Activated CD4-positive, alpha-beta memory T cell treated with anti-CD3 and anti-CD28 coated beads, Interleukin-2, amount 10 ng/mL, durations not matched to agents 7 days and 5 days (primary cell): Measurements from ENCODE around the gene FMNL3. TPM values are rescaled to one million over a fixed set of nuclear protein-coding genes. Genes with fewer than 3 reads are reported as not detected.
A peak's percentile ranks its signal among the peaks of the same experiment; 100 is the strongest.
"Not testable (repeated sequence)": the region's sequence is repeated elsewhere in the genome, so short reads cannot be mapped to it uniquely, and the experiment has no call there.

ENCODE experiments used
- CTCF ChIA-PET: fragments of 350-600 bp; sonication (Branson Sonifier 250); formaldehyde crosslinking; loops from one replicate; lab custom pipeline; 2021; ENCODE audit warnings: antibody characterized with exemption, inconsistent platforms; lab: Charles Lee
- POLR2A ChIA-PET: fragments of 350-600 bp; sonication (Branson Sonifier 250); formaldehyde crosslinking; loops from one replicate; lab custom pipeline; 2021; ENCODE audit warnings: antibody characterized with exemption; lab: Charles Lee
- DNase-seq: peaks from one replicate; pipeline ENCODE4 v3.0.0-alpha.2; 2020
- H3K27ac Mint-ChIP-seq: one replicate; pipeline ENCODE4 v1.8.0; 2021; ENCODE audit warnings: mild to moderate bottlenecking, mixed read lengths
- H3K27me3 Mint-ChIP-seq: one replicate; pipeline ENCODE4 v1.8.0; 2021; ENCODE audit warnings: mixed read lengths
- H3K36me3 Mint-ChIP-seq: one replicate; pipeline ENCODE4 v1.8.0; 2021; ENCODE audit warnings: low read depth, mixed read lengths
- H3K4me1 Mint-ChIP-seq: one replicate; pipeline ENCODE4 v1.8.0; 2021; ENCODE audit warnings: mixed read lengths
- H3K4me3 Mint-ChIP-seq: one replicate; pipeline ENCODE4 v1.8.0; 2021; ENCODE audit warnings: mild to moderate bottlenecking, mixed read lengths
- H3K9me3 Mint-ChIP-seq: one replicate; pipeline ENCODE4 v1.8.0; 2021; ENCODE audit warnings: mixed read lengths
- total RNA-seq, 2 experiments: library from RNA; stranded (reverse); gene quantifications; one replicate each; pipeline ENCODE4 v1.2.3, GENCODE V29; 2021

FMNL3 gene
- 10 to 100 TPM; 34.7 to 34.9 TPM for total RNA-seq

- H3K27me3 Mint-ChIP-seq, result peaks cover 26% of the 10 kb centered on the region
- CTCF ChIA-PET, result interaction anchor here (0.7 to 13.4 kb wide), 12 partner anchors 10 to 136 kb away, joined by 3 to 372 read pairs (median 4); partner anchors contain the start of genes BCDIN3D and TMBIM6
- POLR2A ChIA-PET, result interaction anchor here (0.8 to 6.9 kb wide), 10 partner anchors 23 to 70 kb away, joined by 3 to 72 read pairs (median 13); partner anchors contain the start of gene TMBIM6
- H3K27ac Mint-ChIP-seq, result peak within 1 kb of the TSS; percentile 65
- peaks cover 41% of the 10 kb centered on the region for H3K4me1 Mint-ChIP-seq
- peak; percentile 98 for DNase-seq
- peak within 1 kb of the TSS; percentile 88 for H3K4me3 Mint-ChIP-seq
- H3K9me3 Mint-ChIP-seq, result no peaks in the 10 kb centered on the region
- peaks cover 7% of the 10 kb centered on the region for H3K36me3 Mint-ChIP-seq
Observed at GRCh38 chr12:49707128-49707811, at the start of gene FMNL3. Gene FMNL3, minus strand, starts transcription at chr12:49707405. Its CDS starts 225 bp downstream, at chr12:49707180.

GRCh38 chr12:49750996-49751393 is 43.8 kb upstream of the FMNL3 start:
- H3K36me3 Mint-ChIP-seq, result peaks cover 73% of the 10 kb centered on the region
- no peak for DNase-seq
- peak overlapping the region; percentile 85 for H3K27ac Mint-ChIP-seq
- H3K9me3 Mint-ChIP-seq, result no peaks in the 10 kb centered on the region
- CTCF ChIA-PET, result interaction anchor here (0.6 to 3.8 kb wide), 4 partner anchors 10 to 27 kb away, joined by 3 to 36 read pairs (median 15); partner anchors contain the start of gene TMBIM6
- H3K27me3 Mint-ChIP-seq, result no peaks in the 10 kb centered on the region
- H3K4me1 Mint-ChIP-seq, result peaks cover 81% of the 10 kb centered on the region
- POLR2A ChIA-PET, result interaction anchor here (2.2 to 5.7 kb wide), 3 partner anchors 10 to 11 kb away, joined by 25 to 54 read pairs (median 29); partner anchors contain the start of gene TMBIM6
- peak overlapping the region; percentile 48 for H3K4me3 Mint-ChIP-seq

- Mint-ChIP-seq H3K4me3 (peak overlapping the region; percentile 48), H3K36me3 (peaks cover 69% of the 10 kb centered on the region), H3K27ac (peak overlapping the region; percentile 85), H3K27me3 (no peaks in the 10 kb centered on the region), H3K4me1 (peaks cover 81% of the 10 kb centered on the region), H3K9me3 (no peaks in the 10 kb centered on the region)
- POLR2A ChIA-PET, result interaction anchor here (1.4 to 5.7 kb wide), 3 partner anchors 9 to 87 kb away, joined by 4 to 54 read pairs (median 29); partner anchors contain the start of gene TMBIM6
- CTCF ChIA-PET, result interaction anchor here (1.3 to 3.8 kb wide), 3 partner anchors 9 to 28 kb away, joined by 5 to 36 read pairs (median 25); partner anchors contain the start of gene TMBIM6
- peak; percentile 66 for DNase-seq
Observed at GRCh38 chr12:49750027-49750995, 43.1 kb upstream of the FMNL3 start.

GRCh38 chr12:49748800-49749199 is 41.6 kb upstream of the FMNL3 start:
- Mint-ChIP-seq H3K36me3 (peaks cover 68% of the 10 kb centered on the region), H3K4me1 (peaks cover 88% of the 10 kb centered on the region), H3K27me3 (no peaks in the 10 kb centered on the region), H3K9me3 (no peaks in the 10 kb centered on the region), H3K27ac (peak overlapping the region; percentile 85), H3K4me3 (peak overlapping the region; percentile 48)
- CTCF ChIA-PET, result interaction anchor here (0.6 to 3.8 kb wide), 7 partner anchors 8 to 407 kb away, joined by 3 to 36 read pairs (median 4); partner anchors contain the start of gene TMBIM6
- no peak for DNase-seq
- POLR2A ChIA-PET, result interaction anchor here (0.8 to 5.7 kb wide), 11 partner anchors 7 to 618 kb away, joined by 3 to 54 read pairs (median 3); partner anchors contain the start of genes TMBIM6 and TUBA1B

- Mint-ChIP-seq H3K9me3 (no peaks in the 10 kb centered on the region), H3K27ac (peak overlapping the region; percentile 85), H3K27me3 (no peaks in the 10 kb centered on the region), H3K36me3 (peaks cover 68% of the 10 kb centered on the region), H3K4me1 (peaks cover 88% of the 10 kb centered on the region), H3K4me3 (peak overlapping the region; percentile 35)
- no peak for DNase-seq
- CTCF ChIA-PET, result interaction anchor here (1.0 to 3.8 kb wide), 4 partner anchors 15 to 406 kb away, joined by 4 to 36 read pairs (median 5); no protein-coding TSS in a partner anchor
- POLR2A ChIA-PET, result interaction anchor here (0.8 to 5.7 kb wide), 10 partner anchors 10 to 617 kb away, joined by 3 to 54 read pairs (median 3); partner anchors contain the start of gene TUBA1B
Observed at GRCh38 chr12:49748306-49748705, 41.1 kb upstream of the FMNL3 start.

GRCh38 chr12:49744363-49744885 is 37.2 kb upstream of the FMNL3 start:
- ChIA-PET CTCF (interaction anchor here (3.5 kb wide), 1 partner anchor 18 kb away, joined by 17 read pairs; no protein-coding TSS in a partner anchor), POLR2A (interaction anchor here (2.4 kb wide), 1 partner anchor 18 kb away, joined by 9 read pairs; no protein-coding TSS in a partner anchor)
- Mint-ChIP-seq H3K27ac (peak overlapping the region; percentile 52), H3K4me1 (peaks cover 66% of the 10 kb centered on the region), H3K36me3 (peaks cover 57% of the 10 kb centered on the region), H3K27me3 (no peaks in the 10 kb centered on the region), H3K4me3 (peak overlapping the region; percentile 40), H3K9me3 (no peaks in the 10 kb centered on the region)
- DNase-seq, result no peak

- DNase-seq, result peak; percentile 93
- Mint-ChIP-seq H3K4me1 (peaks cover 46% of the 10 kb centered on the region), H3K36me3 (peaks cover 43% of the 10 kb centered on the region), H3K27me3 (no peaks in the 10 kb centered on the region), H3K4me3 (peak overlapping the region; percentile 96), H3K9me3 (no peaks in the 10 kb centered on the region), H3K27ac (peak overlapping the region; percentile 100)
- CTCF ChIA-PET, result interaction anchor here (0.6 to 2.9 kb wide), 62 partner anchors 8 to 890 kb away, joined by 3 to 66 read pairs (median 5); partner anchors contain the start of genes BCDIN3D, DDX23, FMNL3 and NCKAP5L
- POLR2A ChIA-PET, result interaction anchor here (0.6 to 2.5 kb wide), 53 partner anchors 8 to 611 kb away, joined by 3 to 75 read pairs (median 7); partner anchors contain the start of genes BCDIN3D, COX14, FAM186B and FMNL3
Observed at GRCh38 chr12:49741882-49742620, 34.8 kb upstream of the FMNL3 start.

- Mint-ChIP-seq H3K4me3 (peak within 1 kb of the TSS; percentile 96), H3K27me3 (peaks cover 1% of the 10 kb centered on the region), H3K36me3 (peaks cover 37% of the 10 kb centered on the region), H3K27ac (peak within 1 kb of the TSS; percentile 100), H3K4me1 (peaks cover 37% of the 10 kb centered on the region), H3K9me3 (no peaks in the 10 kb centered on the region)
- CTCF ChIA-PET, result interaction anchor here (0.6 to 2.9 kb wide), 72 partner anchors 9 to 1024 kb away, joined by 3 to 66 read pairs (median 4); partner anchors contain the start of genes BCDIN3D, DDX23, FMNL3 and NCKAP5L
- POLR2A ChIA-PET, result interaction anchor here (0.6 to 2.5 kb wide), 57 partner anchors 9 to 610 kb away, joined by 3 to 75 read pairs (median 5); partner anchors contain the start of genes BCDIN3D, COX14, FAM186B and FMNL3
- peak; percentile 99 for DNase-seq
Observed at GRCh38 chr12:49740930-49741881, 34.0 kb upstream of the FMNL3 start, which contains the start of gene TMBIM6. Gene TMBIM6, plus strand, starts transcription at chr12:49741557. Its CDS starts 10,937 bp downstream, at chr12:49752494.

GRCh38 chr12:49740277-49740676 is 33.1 kb upstream of the FMNL3 start:
- H3K36me3 Mint-ChIP-seq, result peaks cover 37% of the 10 kb centered on the region
- POLR2A ChIA-PET, result interaction anchor here (1.1 to 2.5 kb wide), 11 partner anchors 13 to 475 kb away, joined by 4 to 75 read pairs (median 14); partner anchors contain the start of genes SPATS2 and TUBA1C
- peaks cover 33% of the 10 kb centered on the region for H3K4me1 Mint-ChIP-seq
- H3K27me3 Mint-ChIP-seq, H3K4me3 Mint-ChIP-seq, H3K27ac Mint-ChIP-seq, DNase-seq, H3K9me3 Mint-ChIP-seq: not testable (repeated sequence)
- CTCF ChIA-PET, result interaction anchor here (0.8 to 2.9 kb wide), 20 partner anchors 8 to 1025 kb away, joined by 3 to 66 read pairs (median 8); partner anchors contain the start of genes FMNL3, NCKAP5L, PRPF40B and SPATS2

- CTCF ChIA-PET, result interaction anchor here (1.0 kb wide), 1 partner anchor 94 kb away, joined by 3 read pairs; no protein-coding TSS in a partner anchor
- H3K4me3 Mint-ChIP-seq, H3K27ac Mint-ChIP-seq, H3K27me3 Mint-ChIP-seq, POLR2A ChIA-PET, DNase-seq, H3K9me3 Mint-ChIP-seq: not testable (repeated sequence)
- Mint-ChIP-seq H3K4me1 (peaks cover 23% of the 10 kb centered on the region), H3K36me3 (peaks cover 22% of the 10 kb centered on the region)
Observed at GRCh38 chr12:49738721-49739120, 31.5 kb upstream of the FMNL3 start.
